Activated CD4-positive, alpha-beta T cell treated with anti-CD3 and anti-CD28 coated beads for 48 hours (primary cell): Measurements from ENCODE around the gene PTPRF.
A peak's percentile ranks its signal among the peaks of the same experiment; 100 is the strongest.

ENCODE experiments used
- DNase-seq: peaks from one replicate; pipeline ENCODE4 v3.0.0-alpha.2; 2020

The PTPRF gene

GRCh38 chr1:43554444-43554992, 23.8 kb downstream of the PTPRF start:
- DNase-seq, result peak; percentile 38

- no peak for DNase-seq
Measured at GRCh38 chr1:43556782-43557181, 26.1 kb downstream of the PTPRF start.

- DNase-seq, result no peak
Measured at GRCh38 chr1:43557744-43558245, 27.1 kb downstream of the PTPRF start.

- DNase-seq, result no peak
Measured at GRCh38 chr1:43558346-43558841, 27.7 kb downstream of the PTPRF start.

- no peak for DNase-seq
Measured at GRCh38 chr1:43559714-43560113, 29.0 kb downstream of the PTPRF start.

GRCh38 chr1:43560286-43560685, 29.6 kb downstream of the PTPRF start:
- DNase-seq, result no peak

- no peak for DNase-seq
Measured at GRCh38 chr1:43563876-43564539, 33.3 kb downstream of the PTPRF start.

GRCh38 chr1:43564551-43565348, 34.1 kb downstream of the PTPRF start:
- no peak for DNase-seq

GRCh38 chr1:43565600-43566360, 35.1 kb downstream of the PTPRF start:
- peak; percentile 65 for DNase-seq

- DNase-seq, result no peak
Measured at GRCh38 chr1:43566382-43567044, 35.8 kb downstream of the PTPRF start.

- no peak for DNase-seq
Measured at GRCh38 chr1:43569175-43569574, 38.5 kb downstream of the PTPRF start.

GRCh38 chr1:43570277-43570676, 39.6 kb downstream of the PTPRF start:
- no peak for DNase-seq

GRCh38 chr1:43570715-43571114, 40.0 kb downstream of the PTPRF start:
- DNase-seq, result no peak

GRCh38 chr1:43572084-43572483, 41.4 kb downstream of the PTPRF start:
- no peak for DNase-seq

GRCh38 chr1:43572538-43572937, 41.9 kb downstream of the PTPRF start:
- DNase-seq, result no peak

GRCh38 chr1:43573066-43573800, 42.5 kb downstream of the PTPRF start:
- DNase-seq, result no peak

- DNase-seq, result no peak
Measured at GRCh38 chr1:43576521-43576920, 45.8 kb downstream of the PTPRF start.

- DNase-seq, result no peak
Measured at GRCh38 chr1:43577655-43578542, 47.2 kb downstream of the PTPRF start.

GRCh38 chr1:43580039-43580438, 49.4 kb downstream of the PTPRF start:
- DNase-seq, result no peak

- DNase-seq, result peak; percentile 77
Measured at GRCh38 chr1:43582162-43582566, 51.5 kb downstream of the PTPRF start.

- no peak for DNase-seq
Measured at GRCh38 chr1:43583058-43583457, 52.4 kb downstream of the PTPRF start.
